GM13976 (cell line): Measurements from ENCODE around the gene TRIM65.

Experiments used
- DNase-seq: peaks from one replicate; pipeline ENCODE4 v3.0.0; 2012; ENCODE audit warnings: low spot score
- CTCF ChIP-seq: IDR thresholded peaks from 2 replicates; pipeline ENCODE4 v1.5.1; 2012; ENCODE audit warnings: borderline replicate concordance, mild to moderate bottlenecking; ENCODE audit not compliant: insufficient read depth; ENCODE audit errors: extremely low read depth, missing control alignments, control extremely low read depth
- in situ Hi-C: fragments of 300-500 bp; cut with MboI; formaldehyde crosslinking; loops from one replicate; pipeline ENCODE4 v1.12.0; 2022; ENCODE audit warnings: low sequenced_read_pairs, mixed read lengths, inconsistent platforms; ENCODE audit not compliant: unreplicated experiment

Gene TRIM65

GRCh38 chr17:75849724-75850123 is 47.0 kb downstream of the TRIM65 start:
- DNase-seq: no peak
- in situ Hi-C loops: no loop called here
- no peak for TF ChIP-seq CTCF

GRCh38 chr17:75849279-75849646 is 47.5 kb downstream of the TRIM65 start:
- TF ChIP-seq CTCF: no peak
- in situ Hi-C loops: no loop called here
- DNase-seq: no peak

- in situ Hi-C loops: no loop called here
- peak; percentile 72 for DNase-seq
- TF ChIP-seq CTCF: peak; percentile 78
These were observed 48.0 kb downstream of the TRIM65 start for GRCh38 chr17:75848523-75849278.

GRCh38 chr17:75847614-75848522 is 48.9 kb downstream of the TRIM65 start:
- in situ Hi-C loops: no loop called here
- no peak for DNase-seq
- TF ChIP-seq CTCF: no peak

GRCh38 chr17:75846692-75847613 is 49.8 kb downstream of the TRIM65 start:
- no peak for TF ChIP-seq CTCF
- in situ Hi-C loops: no loop called here
- no peak for DNase-seq
